ENCODE measurements around the gene CACNG7.

Gene CACNG7

GRCh38 chr19:53916004-53916403 lies 6.9 kb downstream of the CACNG7 start:
- Histone ChIP-seq H3K4me3 (IDR thresholded peaks at IDR 0.05; ENCODE audit: insufficient read depth, low read depth, low read length) (no peak overlapping the region), H3K4me2 (no peak overlapping the region), H3K9ac (no peak overlapping the region), H3K27me3 (ENCODE audit: insufficient read depth, low read depth) (no peaks in the 10 kb centered on the region; the same call in 1 of the 2 replicates), H3K27ac (no peak overlapping the region), H3K79me2 (ENCODE audit: insufficient read depth, low read depth) (no peaks in the 10 kb centered on the region), H4K20me1 (ENCODE audit: insufficient read depth) (no peaks in the 10 kb centered on the region), H3K4me1 (ENCODE audit: low read depth, poor library complexity, severe bottlenecking) (no peaks in the 10 kb centered on the region), H2AFZ (ENCODE audit: low read depth) (no peak overlapping the region), H3K36me3 (ENCODE audit: insufficient read depth) (no peaks in the 10 kb centered on the region)
- TF ChIP-seq CTCF (conservative IDR thresholded peaks at IDR 0.05; ENCODE audit: low read depth, low read length) = no peak

DNA sequence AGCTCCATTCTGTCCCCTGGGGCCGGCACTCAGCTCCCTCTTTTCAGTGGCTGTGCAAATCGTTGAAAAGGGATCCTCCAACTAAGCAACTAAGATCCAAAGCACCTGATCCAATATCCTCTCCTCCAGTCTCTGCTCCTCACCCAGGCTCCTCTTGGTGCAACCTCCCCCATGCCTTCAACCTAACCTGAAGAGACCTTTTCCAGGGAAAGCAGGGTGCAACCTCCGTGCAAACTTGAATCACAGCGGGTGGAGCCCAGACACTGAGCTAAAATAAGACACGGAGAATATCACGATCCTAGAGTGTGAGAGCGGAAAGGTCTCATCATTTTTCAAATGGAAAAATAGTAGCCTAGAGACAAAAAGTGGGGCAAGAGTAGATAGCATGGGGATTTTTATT lies 8.3 kb downstream of the CACNG7 start:
- no peak overlapping the region for H2AFZ ChIP-seq (ENCODE audit: low read depth)
- TF ChIP-seq CTCF (conservative IDR thresholded peaks at IDR 0.05; ENCODE audit: low read depth, low read length) = no peak

DNA sequence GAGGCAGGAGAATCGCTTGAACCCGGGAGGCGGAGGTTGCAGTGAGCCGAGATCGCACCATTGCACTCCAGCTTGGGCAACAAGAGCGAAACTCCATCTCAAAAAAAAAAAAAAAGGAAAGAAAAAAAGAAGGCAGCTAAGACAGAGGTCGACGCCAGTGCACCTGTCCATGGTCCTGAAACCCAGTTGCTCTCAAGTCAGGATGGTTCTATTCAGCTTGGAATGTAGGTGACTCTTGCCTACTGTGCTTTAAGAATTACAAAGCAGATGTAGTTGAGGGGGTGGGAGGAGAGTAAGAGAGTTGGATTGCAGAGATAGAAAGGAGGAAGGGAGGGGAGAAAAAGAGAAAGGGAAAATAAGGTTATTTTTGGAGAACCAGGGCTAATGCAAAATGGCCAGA lies 18.7 kb downstream of the CACNG7 start:
- no peaks in the 10 kb centered on the region for H3K4me1 ChIP-seq (ENCODE audit: low read depth, poor library complexity, severe bottlenecking)
- no peaks in the 10 kb centered on the region for H3K79me2 ChIP-seq (ENCODE audit: insufficient read depth, low read depth)
- TF ChIP-seq CTCF (conservative IDR thresholded peaks at IDR 0.05; ENCODE audit: low read depth, low read length) = no peak

More for the DNA sequence above, 8.3 kb downstream of the CACNG7 start:
- Histone ChIP-seq H3K4me3 (IDR thresholded peaks at IDR 0.05; ENCODE audit: insufficient read depth, low read depth, low read length) (no peak overlapping the region), H3K4me1 (ENCODE audit: low read depth, poor library complexity, severe bottlenecking) (no peaks in the 10 kb centered on the region), H3K4me2 (no peak overlapping the region), H4K20me1 (ENCODE audit: insufficient read depth) (no peaks in the 10 kb centered on the region), H3K36me3 (ENCODE audit: insufficient read depth) (no peaks in the 10 kb centered on the region), H3K27ac (no peak overlapping the region), H3K9ac (no peak overlapping the region), H3K79me2 (ENCODE audit: insufficient read depth, low read depth) (no peaks in the 10 kb centered on the region), H3K27me3 (ENCODE audit: insufficient read depth, low read depth) (no peaks in the 10 kb centered on the region; the same call in 1 of the 2 replicates)

DNA sequence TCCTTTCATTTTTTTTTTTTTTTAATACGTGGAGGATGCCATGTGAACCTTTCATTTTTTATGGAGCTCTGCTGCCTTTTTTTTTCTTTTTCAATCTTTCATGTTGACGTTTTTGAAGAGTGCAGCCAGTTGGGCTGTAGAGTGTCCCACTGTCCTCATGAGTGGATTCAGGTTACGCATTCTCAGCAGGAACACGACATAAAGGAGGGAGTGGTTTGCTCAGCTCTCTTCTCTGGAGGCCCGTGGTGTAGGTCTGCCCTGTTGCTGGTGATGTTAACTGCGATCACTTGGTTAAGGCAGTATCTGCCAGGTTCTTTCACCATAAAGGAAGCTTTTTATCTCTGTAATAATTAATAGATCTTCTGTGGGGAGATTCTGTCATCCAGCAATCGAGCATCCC lies 27.0 kb downstream of the CACNG7 start:
- TF ChIP-seq CTCF (conservative IDR thresholded peaks at IDR 0.05; ENCODE audit: low read depth, low read length) = no peak
- no peaks in the 10 kb centered on the region for H4K20me1 ChIP-seq (ENCODE audit: insufficient read depth)
- no peaks in the 10 kb centered on the region for H3K4me1 ChIP-seq (ENCODE audit: low read depth, poor library complexity, severe bottlenecking)
- H2AFZ ChIP-seq (ENCODE audit: low read depth) = no peak overlapping the region
- no peak overlapping the region for H3K4me2 ChIP-seq
- no peaks in the 10 kb centered on the region for H3K36me3 ChIP-seq (ENCODE audit: insufficient read depth)
- H3K79me2 ChIP-seq (ENCODE audit: insufficient read depth, low read depth) = no peaks in the 10 kb centered on the region
- no peaks in the 10 kb centered on the region; the same call in 1 of the 2 replicates for H3K27me3 ChIP-seq (ENCODE audit: insufficient read depth, low read depth)
- H3K9ac ChIP-seq = no peak overlapping the region
- H3K27ac ChIP-seq = no peak overlapping the region
- no peak overlapping the region for H3K4me3 ChIP-seq (IDR thresholded peaks at IDR 0.05; ENCODE audit: insufficient read depth, low read depth, low read length)

More for the DNA sequence above, 18.7 kb downstream of the CACNG7 start:
- Histone ChIP-seq H3K4me3 (IDR thresholded peaks at IDR 0.05; ENCODE audit: insufficient read depth, low read depth, low read length) (no peak overlapping the region), H3K9ac (no peak overlapping the region), H3K27ac (no peak overlapping the region), H2AFZ (ENCODE audit: low read depth) (no peak overlapping the region), H3K4me2 (no peak overlapping the region), H4K20me1 (ENCODE audit: insufficient read depth) (no peaks in the 10 kb centered on the region), H3K27me3 (ENCODE audit: insufficient read depth, low read depth) (peaks cover 5% of the 10 kb centered on the region; the same call in 1 of the 2 replicates), H3K36me3 (ENCODE audit: insufficient read depth) (no peaks in the 10 kb centered on the region)

Measured in KMS-11 (cell line).